ENCODE data around the gene PCYT2.

Gene PCYT2

GRCh38 chr17:81867991-81868673, 43.1 kb downstream of the PCYT2 start:
- DNase-seq: no peak

GRCh38 chr17:81867170-81867990, 43.8 kb downstream of the PCYT2 start:
- peak; percentile 14 for DNase-seq

DNA sequence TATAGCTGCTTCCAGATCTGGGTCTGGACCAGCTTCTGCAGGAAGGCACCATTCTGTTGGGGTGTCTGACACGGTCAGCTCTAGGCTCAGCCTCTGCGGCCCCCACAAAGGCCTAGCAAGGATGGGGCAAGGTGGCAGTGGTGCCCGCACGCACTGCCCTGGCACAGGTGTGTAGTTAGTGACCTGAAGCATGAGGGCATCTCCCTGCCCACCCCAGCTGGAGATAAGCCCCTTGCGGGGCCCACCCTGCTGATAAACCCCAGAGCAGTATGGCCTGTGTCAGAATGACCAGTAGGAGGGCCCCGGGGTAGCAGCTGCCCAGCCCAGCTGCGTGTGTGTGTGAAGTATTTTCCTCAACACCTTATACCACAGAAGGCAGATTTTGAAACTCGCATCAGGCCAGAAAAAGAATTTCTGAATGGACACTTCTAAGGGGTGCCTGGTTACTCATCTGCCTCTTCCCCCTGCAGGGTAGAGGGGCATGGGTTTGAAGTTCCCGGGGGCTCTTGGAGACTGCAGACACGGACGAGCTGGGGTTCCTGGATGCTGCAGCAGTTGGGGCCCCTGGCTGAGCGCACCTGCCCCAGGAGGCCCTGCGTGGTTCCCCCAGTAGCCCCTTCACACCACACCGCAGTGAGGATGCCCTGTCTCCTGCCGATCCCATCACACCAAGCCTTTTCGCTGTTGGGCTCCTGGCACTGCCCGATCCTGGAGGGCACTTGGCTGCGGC, 44.6 kb downstream of the PCYT2 start:
- no peak for DNase-seq

DNA sequence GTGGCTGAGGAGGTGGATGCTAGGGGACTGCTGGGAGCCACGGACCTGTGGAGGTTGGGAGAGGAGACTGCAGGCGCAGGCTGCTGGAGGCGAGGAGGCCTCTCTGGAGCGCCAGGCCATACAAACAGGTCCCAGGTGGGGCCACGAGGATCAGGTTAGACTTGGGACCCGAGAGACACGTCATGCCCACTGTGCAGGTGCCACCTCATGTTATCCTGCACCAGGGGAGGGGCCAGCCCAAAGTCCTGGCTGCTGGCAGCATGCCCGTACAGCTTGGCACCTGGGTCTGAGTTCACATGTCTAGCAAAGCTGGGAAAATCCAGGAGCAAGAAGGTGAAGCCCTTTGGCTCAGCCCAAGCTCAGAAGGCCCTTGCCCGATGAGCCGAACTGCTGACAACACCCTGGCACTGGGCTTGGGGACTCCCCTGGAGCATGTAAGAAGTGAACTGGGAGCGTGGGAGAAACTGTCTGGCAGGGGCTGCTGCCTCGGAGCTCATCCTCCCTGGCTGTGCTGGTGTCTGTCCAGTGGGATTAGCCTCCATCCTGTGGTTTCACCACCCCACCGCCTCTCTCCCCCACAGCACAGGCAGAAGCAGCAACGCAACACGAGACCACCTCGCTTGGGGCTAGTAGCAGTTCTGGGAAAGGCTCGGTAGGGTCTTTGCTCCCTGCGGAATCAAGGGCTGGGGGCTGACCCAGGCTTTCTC, 45.3 kb downstream of the PCYT2 start:
- DNase-seq: peak; percentile 22

DNA sequence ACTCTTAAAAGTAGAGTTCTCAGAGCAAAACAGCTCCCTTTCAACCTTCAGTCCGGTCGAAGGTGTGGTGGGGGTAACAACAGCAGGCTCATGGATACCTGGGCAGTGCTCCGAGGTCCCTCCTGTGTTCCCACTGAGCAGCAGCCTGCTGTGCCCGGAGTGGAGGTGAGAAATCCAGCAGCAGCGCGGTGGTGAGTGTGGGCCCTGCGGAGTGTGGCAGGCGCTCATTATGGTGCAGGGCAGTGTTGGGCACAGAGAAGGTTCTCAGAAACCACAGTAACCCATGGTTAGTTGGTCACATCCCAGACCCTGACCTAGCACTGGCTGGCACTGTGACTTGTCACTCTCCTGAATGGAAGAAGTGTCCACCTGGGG, 45.9 kb downstream of the PCYT2 start:
- DNase-seq: no peak

DNA sequence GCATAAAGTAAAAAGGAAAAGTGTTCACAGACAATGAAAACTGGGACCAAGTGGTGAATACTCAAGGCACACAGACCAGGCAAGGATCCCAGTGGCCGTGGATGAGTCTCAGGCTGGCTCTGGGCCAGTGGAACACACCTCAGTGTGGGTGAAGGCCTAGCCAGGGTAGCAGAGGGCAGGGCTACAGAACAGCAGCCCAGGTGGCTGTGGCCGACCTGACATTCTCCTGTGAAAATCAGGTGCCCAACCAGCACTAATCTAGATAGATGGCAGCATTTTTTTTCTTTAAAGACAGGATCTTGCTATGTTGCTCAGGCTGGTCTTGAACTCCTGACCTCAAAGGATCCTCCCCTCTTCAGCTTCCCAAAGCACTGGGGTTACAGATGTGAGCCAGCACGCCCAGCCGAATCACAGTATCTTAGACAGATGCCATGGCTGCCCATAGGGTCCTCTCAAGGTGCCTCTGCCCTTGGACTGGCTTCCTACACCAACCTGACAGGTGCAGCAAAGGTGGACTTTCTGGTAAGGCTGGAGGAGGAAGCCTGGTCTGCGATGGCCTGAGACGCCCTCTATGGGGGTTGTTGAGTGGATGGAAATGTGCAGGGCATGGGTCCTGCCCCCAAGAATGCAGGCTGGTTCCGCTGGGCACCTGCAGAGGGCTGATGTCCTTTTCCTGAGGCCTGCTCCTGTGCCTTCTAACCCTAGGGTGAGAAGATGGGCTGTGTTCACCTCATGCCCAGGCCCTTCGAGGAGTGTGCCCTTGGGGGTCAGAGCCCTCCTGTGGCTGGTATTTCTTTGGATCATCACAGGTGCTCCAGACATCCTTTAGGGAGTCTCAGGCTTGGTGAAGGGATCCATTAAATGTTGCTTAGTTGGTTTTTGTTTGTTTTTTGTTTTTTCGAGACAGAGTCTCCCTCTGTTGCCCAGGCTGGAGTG, 47.1 kb downstream of the PCYT2 start:
- DNase-seq: no peak

- no peak for DNase-seq
Measured at GRCh38 chr17:81863123-81863675, 48.0 kb downstream of the PCYT2 start.

DNA sequence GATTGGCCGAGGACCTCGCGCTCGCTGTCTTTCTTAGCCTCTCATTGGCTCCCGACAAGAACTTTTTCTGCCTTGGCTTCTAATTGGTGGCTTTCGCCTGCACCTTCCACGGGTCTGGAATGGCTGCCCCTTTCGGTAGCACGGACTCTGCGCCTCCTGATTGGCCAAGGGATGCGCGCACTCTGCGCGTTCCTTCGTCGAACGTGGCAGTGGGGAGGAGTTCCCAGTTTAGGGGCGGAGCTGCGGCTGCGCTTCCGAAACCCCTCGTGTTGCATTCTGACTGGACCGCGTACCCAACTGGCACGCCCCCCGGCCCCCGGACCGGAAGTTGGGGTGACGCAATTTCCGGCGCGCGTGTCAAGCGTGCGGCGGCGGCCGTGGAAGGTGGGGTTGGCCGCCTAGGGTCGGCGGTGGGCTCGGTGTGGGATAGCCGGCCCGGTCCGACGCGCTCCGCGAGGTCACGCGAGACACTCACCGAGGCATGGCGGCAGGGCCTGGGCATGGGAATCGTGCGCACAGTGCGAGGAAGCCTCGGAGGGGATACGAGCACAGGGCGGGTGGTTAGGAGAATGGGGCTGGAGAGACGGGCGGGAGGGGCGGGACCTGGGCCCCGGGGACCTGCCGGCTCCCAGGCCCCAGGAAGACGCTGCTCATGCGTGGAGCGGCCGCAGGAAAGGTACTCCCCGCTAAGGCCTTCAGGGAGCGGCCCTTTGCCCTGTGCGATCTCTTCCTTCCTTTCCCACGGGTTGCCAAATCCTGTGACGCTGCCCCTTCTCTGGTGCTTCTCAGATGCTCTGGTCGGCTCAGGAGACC, 50.2 kb downstream of the PCYT2 start:
- peak; percentile 99 for DNase-seq

DNA sequence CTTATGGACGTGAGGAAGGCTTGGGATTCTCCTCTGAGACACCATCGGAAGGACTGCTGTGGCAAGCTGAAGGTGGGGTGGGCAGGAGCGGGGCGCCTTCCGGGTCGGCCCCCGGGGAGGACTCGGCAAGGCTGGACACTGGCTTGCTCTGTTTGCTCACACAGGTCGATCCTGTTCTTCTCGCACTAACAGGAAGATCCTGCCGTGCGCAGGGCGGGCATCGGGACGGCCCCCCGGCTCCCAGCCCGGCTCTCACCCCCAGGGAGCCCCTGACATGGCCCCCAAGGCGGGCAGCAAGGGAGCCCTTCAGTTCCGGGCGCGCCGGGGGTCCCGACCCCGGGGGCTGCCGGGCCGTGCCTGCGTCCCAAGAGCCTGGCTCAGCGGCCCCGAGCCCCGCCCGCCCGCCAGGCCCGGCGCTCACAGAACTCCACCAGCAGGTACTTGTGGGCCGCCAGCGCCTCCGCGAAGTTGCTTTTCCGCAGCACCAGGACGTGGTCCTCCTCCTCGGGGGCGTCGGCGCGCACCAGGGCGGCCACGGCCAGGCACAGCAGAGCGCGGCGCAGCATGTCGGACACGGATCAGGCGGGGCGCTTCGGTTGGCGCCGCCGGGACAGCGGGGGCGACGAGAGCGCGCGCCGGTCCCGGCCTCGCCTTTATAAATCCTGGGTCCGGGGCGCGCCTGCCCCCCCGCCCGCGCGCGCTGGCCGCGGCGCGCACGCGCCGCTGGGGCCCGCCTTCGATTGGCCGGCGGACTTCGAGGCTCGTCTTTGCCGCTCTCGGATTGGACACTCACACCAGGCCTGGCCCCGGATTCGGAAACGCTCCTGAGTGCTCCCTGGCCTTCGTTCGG, 51.1 kb downstream of the PCYT2 start, which contains the start of gene P4HB:
Gene P4HB, minus strand, starts transcription at position 630 of the 850 bp plus-strand sequence. Its CDS starts 64 bp downstream, at position 566.
- DNase-seq: no peak

DNA sequence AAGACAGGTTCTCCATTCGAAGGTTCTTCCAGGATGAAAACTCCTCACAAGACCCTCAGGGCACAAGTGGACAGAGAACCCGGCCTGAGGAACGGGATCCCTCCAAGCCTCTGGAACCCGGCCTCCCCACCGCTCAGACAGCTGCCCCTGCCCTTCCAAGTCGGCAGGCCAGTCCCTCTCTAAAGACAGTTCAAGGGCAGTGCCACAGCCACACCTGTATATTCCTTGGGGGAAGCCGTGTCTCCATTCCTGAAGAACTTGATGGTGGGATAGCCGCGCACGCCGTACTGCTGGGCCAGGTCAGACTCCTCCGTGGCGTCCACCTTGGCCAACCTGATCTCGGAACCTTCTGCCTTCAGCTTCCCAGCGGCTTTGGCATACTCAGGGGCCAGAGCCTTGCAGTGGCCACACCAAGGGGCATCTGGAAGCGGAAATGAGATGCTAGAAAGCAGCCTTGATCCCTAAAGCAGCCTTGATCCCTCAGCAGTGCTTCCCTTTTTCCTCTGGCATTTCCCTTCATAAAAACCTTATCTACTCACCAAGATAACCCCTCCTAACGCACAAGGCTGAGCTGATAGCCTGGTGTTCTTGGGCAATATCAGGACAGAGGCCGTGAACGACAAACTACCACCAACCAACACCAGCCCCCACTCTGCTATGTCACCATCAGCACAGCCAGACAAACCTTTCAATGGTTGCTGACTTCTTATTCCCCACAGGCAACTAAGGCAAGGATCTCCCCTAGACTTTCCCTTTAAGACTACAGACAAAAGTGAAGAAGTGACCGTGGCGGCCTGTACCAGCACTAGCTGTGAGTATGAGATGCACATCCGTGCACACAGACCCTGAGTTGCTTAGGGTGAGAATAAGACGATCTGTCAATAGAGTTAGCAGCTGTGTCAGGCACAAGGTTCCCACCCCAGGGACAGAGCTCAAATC, 52.0 kb downstream of the PCYT2 start:
- DNase-seq: no peak

DNA sequence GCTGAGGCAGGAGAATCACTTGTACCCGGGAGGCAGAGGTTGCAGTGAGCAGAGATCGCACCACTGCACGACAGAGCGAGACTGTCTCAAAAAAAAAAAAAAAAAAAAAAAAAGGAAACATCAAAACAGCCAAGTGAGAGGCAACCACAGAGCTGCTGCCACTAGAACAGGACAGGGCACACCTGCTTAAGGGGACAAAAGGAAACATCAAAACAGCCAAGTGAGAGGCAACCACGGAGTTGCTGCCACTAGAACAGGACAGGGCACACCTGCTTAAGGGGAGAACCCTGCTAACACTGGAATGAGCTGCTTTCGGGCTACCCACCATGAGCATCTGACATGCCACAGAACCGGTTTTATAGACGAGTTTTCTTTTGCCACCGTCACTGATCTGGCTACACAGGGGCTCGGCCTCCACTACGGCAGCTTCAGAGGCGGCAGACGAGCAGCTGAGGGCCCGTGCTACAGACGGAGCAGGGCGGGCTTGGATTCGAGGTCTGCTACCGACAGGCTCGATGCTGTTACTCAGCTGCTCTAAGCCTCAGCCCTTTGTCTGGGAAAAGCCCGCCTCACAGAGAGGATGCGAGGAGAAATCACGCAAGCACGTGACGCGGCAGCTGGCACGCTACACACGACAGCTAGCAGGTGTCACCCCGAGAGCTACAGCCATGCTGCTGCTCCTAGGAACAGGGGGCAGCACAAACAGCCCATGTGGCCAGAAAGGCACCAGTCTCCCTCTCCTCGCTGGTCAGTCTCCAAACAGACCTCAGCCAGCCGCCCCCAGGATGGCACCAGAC, 52.8 kb downstream of the PCYT2 start:
- no peak for DNase-seq

DNA sequence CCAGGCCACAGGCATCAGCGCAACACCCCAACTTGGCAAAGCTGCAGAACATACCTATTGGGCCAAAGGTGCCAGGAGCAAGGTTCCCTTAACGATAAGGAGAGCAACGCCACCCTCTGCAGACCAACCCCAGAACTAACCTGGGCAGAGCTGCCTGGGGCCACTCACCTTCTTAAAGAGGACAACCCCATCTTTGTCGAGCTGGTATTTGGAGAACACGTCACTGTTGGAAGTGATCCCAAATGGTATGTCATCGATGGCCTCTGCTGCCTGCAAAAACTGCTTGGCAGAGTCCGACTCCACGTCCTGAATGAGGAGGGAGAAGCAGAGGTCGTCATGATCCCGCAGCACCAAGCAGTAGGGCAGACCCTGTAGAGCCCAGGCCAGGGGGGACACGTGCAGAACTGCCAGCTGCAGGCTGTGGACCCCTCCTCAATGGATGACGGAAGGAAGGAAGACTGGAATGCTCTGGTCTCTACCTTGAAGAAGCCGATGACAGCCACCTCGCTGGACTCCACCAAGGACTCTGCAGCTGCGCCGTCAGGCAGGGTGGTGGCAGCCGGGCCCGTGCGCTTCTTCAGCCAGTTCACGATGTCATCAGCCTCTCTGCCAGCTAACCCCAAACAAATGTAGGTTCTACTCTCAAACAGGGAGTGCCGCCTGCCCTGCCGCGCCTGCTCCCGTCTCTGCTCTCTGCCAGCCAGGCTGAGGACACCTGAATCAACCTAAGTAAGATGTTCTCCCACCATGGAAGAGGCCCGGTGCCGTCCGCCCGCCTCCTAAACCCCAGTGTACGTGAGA, 56.0 kb downstream of the PCYT2 start:
- DNase-seq: no peak

GRCh38 chr17:81852237-81852636, 59.0 kb downstream of the PCYT2 start:
- DNase-seq: no peak

DNA sequence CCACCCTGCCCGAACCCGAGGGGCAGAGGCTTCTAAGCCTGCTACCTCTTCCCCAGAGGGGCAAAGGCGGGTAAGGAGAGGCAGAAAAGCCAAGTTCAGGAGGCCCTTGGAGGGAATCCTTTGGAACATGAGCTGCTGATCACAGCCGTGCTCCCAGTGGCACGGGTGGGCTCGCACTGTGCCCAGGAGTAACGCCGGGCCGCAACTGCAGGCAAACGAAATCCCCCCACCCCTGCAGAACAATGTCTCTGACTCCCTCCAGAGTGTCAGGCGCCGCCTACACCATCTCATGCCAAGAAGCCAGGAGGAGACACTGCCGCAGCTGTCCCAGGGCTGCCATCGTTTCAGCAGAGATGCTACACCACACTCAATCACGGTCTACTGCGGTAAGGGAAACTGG, 59.8 kb downstream of the PCYT2 start:
- no peak for DNase-seq

All from activated CD4-positive, alpha-beta T cell treated with anti-CD3 and anti-CD28 coated beads for 1 hour (primary cell).